SK-MEL-5 (cell line): ENCODE results near the gene UTP11. TPM values are rescaled to one million over a fixed set of nuclear protein-coding genes. Genes with fewer than 3 reads are reported as not detected.
A peak's percentile ranks its signal among the peaks of the same experiment; 100 is the strongest.

Experiments used
- DNase-seq: peaks from one replicate; pipeline ENCODE4 v3.0.0-alpha.2; 2016; ENCODE audit warnings: low read depth, low spot score
- in situ Hi-C: cut with HindIII; loops from 2 replicates; pipeline ENCODE4 v1.10.0; 2016; ENCODE audit warnings: low sequenced_read_pairs, high pct_unique_total_duplicates, low pct_unique_long_range_greater_than_20kb
- total RNA-seq: library from RNA; depleted of rRNA; stranded (reverse); fragments of >200 nt; shearing (Covaris generic); gene quantifications from 2 replicates; pipeline ENCODE4 v1.2.3, GENCODE V29; 2014

Gene UTP11
- total RNA-seq, 1 experiment from 2014 or later = 73.1 TPM

GRCh38 chr1:38053416-38054091, 41.0 kb downstream of the UTP11 start:
- DNase-seq = no peak
- in situ Hi-C loops = no loop called here

GRCh38 chr1:38055398-38055797, 42.9 kb downstream of the UTP11 start:
- in situ Hi-C loops = no loop called here
- no peak for DNase-seq

- DNase-seq = no peak
- in situ Hi-C loops = no loop called here
These were observed 43.4 kb downstream of the UTP11 start for GRCh38 chr1:38055965-38056364.

- in situ Hi-C loops = no loop called here
- no peak for DNase-seq
These were observed 47.2 kb downstream of the UTP11 start for GRCh38 chr1:38059635-38060250.

- DNase-seq = no peak
- in situ Hi-C loops = no loop called here
These were observed 48.0 kb downstream of the UTP11 start for GRCh38 chr1:38060498-38060897.

- in situ Hi-C loops = no loop called here
- DNase-seq = no peak
These were observed 48.8 kb downstream of the UTP11 start for GRCh38 chr1:38061290-38061689.

GRCh38 chr1:38061883-38062328, 49.4 kb downstream of the UTP11 start:
- DNase-seq = no peak

GRCh38 chr1:38062361-38063288, 50.1 kb downstream of the UTP11 start:
- no peak for DNase-seq
- in situ Hi-C loops = no loop called here

More at GRCh38 chr1:38061883-38062328, 49.4 kb downstream of the UTP11 start:
- in situ Hi-C loops = no loop called here

- in situ Hi-C loops = no loop called here
These were observed 51.1 kb downstream of the UTP11 start for GRCh38 chr1:38063616-38064015.

GRCh38 chr1:38064197-38064903, 51.8 kb downstream of the UTP11 start:
- DNase-seq = peak; percentile 50
- in situ Hi-C loops = no loop called here

More at GRCh38 chr1:38063616-38064015, 51.1 kb downstream of the UTP11 start:
- DNase-seq = no peak

GRCh38 chr1:38068220-38068979, 55.9 kb downstream of the UTP11 start:
- no peak for DNase-seq

GRCh38 chr1:38068980-38069340, 56.4 kb downstream of the UTP11 start:
- in situ Hi-C loops = no loop called here
- no peak for DNase-seq

More at GRCh38 chr1:38068220-38068979, 55.9 kb downstream of the UTP11 start:
- in situ Hi-C loops = no loop called here

GRCh38 chr1:38071312-38072256, 59.0 kb downstream of the UTP11 start:
- in situ Hi-C loops = no loop called here
- peak; percentile 79 for DNase-seq

- DNase-seq = no peak
- in situ Hi-C loops = no loop called here
These were observed 60.3 kb downstream of the UTP11 start for GRCh38 chr1:38072858-38073257.

GRCh38 chr1:38073534-38074301, 61.2 kb downstream of the UTP11 start:
- DNase-seq = no peak
- in situ Hi-C loops = no loop called here
